Measurements from ENCODE around the gene ATN1.

GRCh38 chr12:6883252-6883651 is 44.5 kb upstream of the ATN1 start:
- TF ChIP-seq MAX (IDR thresholded peaks at IDR 0.05) (no peak), CTCF (IDR thresholded peaks at IDR 0.05; ENCODE audit: low read depth, low read length, missing input control) (no peak)
